GM23338 (cell line): Measurements from ENCODE around the gene RNASET2.

ENCODE experiments used
- CREB1 ChIP-seq: fragments of 250-450 bp; sonication (Bioruptor Pico); IDR thresholded peaks from 2 replicates; pipeline ENCODE4 v1.5.0; 2020; ENCODE audit warnings: low read depth, mild to moderate bottlenecking, moderate library complexity
- EZH2 ChIP-seq: fragments of 200-600 bp; sonication (generic); IDR thresholded peaks from one replicate; pipeline ENCODE4 v1.8.0; 2017; ENCODE audit warnings: antibody characterized with exemption, mild to moderate bottlenecking, low read depth; ENCODE audit not compliant: unreplicated experiment
- EZH2phosphoT487 ChIP-seq: fragments of 200-600 bp; sonication (generic); IDR thresholded peaks from one replicate; pipeline ENCODE4 v1.8.1; 2018; ENCODE audit warnings: antibody characterized with exemption; ENCODE audit not compliant: unreplicated experiment
- POLR2AphosphoS5 ChIP-seq: IDR thresholded peaks from 2 replicates; pipeline ENCODE4 v1.6.1; 2016; ENCODE audit warnings: antibody characterized with exemption, low read depth
- TF ChIP-seq, protein P1 (sequence below): IDR thresholded peaks from one replicate; pipeline ENCODE4 v1.6.1; 2018; ENCODE audit warnings: antibody characterized with exemption; ENCODE audit not compliant: unreplicated experiment
- TF ChIP-seq, protein P2 (sequence below), 2 experiments: fragments of 200-600 bp in 1 of 2; sonication (generic) in 1 of 2; conservative IDR thresholded peaks; 2 replicates each; pipeline versions ENCODE4 v1.5.1 to v1.6.1; 2016 to 2017; ENCODE audit warnings: antibody characterized with exemption in 2 of 2, low read depth in 2 of 2, mild to moderate bottlenecking in 2 of 2, moderate library complexity in 1 of 2
- TF ChIP-seq, protein P3 (sequence below): IDR thresholded peaks from 2 replicates; pipeline ENCODE4 v1.6.1; 2016; ENCODE audit warnings: antibody characterized with exemption

DNA sequence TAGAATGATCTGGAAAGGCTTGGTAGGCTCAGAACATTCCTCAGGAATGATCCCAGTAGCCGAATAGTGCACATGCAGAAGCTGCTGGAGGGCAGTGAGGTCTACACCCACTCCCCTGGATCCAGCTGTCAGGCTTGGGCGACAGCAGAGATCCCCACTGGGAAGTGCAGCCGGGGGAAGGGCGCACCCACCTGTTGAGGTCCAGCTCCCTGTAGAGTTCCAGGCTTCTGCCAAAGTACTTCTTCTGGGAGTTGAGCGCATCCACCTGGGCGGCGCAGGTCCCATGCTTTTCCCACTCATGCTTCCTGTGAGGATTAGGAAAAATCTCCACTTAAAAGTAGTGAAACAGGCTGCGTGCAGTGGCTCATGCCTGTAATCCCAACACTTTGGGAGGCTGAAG is 17.6 kb downstream of the RNASET2 start:
- TF ChIP-seq, protein P1, sequence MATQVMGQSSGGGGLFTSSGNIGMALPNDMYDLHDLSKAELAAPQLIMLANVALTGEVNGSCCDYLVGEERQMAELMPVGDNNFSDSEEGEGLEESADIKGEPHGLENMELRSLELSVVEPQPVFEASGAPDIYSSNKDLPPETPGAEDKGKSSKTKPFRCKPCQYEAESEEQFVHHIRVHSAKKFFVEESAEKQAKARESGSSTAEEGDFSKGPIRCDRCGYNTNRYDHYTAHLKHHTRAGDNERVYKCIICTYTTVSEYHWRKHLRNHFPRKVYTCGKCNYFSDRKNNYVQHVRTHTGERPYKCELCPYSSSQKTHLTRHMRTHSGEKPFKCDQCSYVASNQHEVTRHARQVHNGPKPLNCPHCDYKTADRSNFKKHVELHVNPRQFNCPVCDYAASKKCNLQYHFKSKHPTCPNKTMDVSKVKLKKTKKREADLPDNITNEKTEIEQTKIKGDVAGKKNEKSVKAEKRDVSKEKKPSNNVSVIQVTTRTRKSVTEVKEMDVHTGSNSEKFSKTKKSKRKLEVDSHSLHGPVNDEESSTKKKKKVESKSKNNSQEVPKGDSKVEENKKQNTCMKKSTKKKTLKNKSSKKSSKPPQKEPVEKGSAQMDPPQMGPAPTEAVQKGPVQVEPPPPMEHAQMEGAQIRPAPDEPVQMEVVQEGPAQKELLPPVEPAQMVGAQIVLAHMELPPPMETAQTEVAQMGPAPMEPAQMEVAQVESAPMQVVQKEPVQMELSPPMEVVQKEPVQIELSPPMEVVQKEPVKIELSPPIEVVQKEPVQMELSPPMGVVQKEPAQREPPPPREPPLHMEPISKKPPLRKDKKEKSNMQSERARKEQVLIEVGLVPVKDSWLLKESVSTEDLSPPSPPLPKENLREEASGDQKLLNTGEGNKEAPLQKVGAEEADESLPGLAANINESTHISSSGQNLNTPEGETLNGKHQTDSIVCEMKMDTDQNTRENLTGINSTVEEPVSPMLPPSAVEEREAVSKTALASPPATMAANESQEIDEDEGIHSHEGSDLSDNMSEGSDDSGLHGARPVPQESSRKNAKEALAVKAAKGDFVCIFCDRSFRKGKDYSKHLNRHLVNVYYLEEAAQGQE: no peak
- TF ChIP-seq, protein P2, sequence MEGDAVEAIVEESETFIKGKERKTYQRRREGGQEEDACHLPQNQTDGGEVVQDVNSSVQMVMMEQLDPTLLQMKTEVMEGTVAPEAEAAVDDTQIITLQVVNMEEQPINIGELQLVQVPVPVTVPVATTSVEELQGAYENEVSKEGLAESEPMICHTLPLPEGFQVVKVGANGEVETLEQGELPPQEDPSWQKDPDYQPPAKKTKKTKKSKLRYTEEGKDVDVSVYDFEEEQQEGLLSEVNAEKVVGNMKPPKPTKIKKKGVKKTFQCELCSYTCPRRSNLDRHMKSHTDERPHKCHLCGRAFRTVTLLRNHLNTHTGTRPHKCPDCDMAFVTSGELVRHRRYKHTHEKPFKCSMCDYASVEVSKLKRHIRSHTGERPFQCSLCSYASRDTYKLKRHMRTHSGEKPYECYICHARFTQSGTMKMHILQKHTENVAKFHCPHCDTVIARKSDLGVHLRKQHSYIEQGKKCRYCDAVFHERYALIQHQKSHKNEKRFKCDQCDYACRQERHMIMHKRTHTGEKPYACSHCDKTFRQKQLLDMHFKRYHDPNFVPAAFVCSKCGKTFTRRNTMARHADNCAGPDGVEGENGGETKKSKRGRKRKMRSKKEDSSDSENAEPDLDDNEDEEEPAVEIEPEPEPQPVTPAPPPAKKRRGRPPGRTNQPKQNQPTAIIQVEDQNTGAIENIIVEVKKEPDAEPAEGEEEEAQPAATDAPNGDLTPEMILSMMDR (conservative IDR thresholded peaks at IDR 0.05; ENCODE audit: low read depth in 2 of 2): no peak
- TF ChIP-seq POLR2AphosphoS5: no peak
- no peak for TF ChIP-seq EZH2
- no peak for TF ChIP-seq EZH2phosphoT487
- TF ChIP-seq, protein P3, sequence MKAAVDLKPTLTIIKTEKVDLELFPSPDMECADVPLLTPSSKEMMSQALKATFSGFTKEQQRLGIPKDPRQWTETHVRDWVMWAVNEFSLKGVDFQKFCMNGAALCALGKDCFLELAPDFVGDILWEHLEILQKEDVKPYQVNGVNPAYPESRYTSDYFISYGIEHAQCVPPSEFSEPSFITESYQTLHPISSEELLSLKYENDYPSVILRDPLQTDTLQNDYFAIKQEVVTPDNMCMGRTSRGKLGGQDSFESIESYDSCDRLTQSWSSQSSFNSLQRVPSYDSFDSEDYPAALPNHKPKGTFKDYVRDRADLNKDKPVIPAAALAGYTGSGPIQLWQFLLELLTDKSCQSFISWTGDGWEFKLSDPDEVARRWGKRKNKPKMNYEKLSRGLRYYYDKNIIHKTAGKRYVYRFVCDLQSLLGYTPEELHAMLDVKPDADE: no peak
- no peak for TF ChIP-seq CREB1 (CRISPR knock-in tag)
